ENCODE data around the gene CSPG4.
"Not testable (repeated sequence)": the region's sequence is repeated elsewhere in the genome, so short reads cannot be mapped to it uniquely, and the experiment has no call there.

Gene CSPG4

GRCh38 chr15:75736256-75736655 lies 23.6 kb upstream of the CSPG4 start:
- TF ChIP-seq, protein P1, sequence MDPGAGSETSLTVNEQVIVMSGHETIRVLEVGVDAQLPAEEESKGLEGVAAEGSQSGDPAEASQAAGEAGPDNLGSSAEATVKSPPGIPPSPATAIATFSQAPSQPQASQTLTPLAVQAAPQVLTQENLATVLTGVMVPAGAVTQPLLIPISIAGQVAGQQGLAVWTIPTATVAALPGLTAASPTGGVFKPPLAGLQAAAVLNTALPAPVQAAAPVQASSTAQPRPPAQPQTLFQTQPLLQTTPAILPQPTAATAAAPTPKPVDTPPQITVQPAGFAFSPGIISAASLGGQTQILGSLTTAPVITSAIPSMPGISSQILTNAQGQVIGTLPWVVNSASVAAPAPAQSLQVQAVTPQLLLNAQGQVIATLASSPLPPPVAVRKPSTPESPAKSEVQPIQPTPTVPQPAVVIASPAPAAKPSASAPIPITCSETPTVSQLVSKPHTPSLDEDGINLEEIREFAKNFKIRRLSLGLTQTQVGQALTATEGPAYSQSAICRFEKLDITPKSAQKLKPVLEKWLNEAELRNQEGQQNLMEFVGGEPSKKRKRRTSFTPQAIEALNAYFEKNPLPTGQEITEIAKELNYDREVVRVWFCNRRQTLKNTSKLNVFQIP (CRISPR knock-in tag; IDR thresholded peaks at IDR 0.05; ENCODE audit: borderline replicate concordance, low read depth) = no peak
- TF ChIP-seq OSR1 (CRISPR knock-in tag; IDR thresholded peaks at IDR 0.05) (no peak), CSRNP3 (CRISPR knock-in tag; IDR thresholded peaks at IDR 0.05) (no peak), ZNF565 (CRISPR knock-in tag; conservative IDR thresholded peaks at IDR 0.05; ENCODE audit: low read depth) (no peak)
- TF ChIP-seq, protein P2, sequence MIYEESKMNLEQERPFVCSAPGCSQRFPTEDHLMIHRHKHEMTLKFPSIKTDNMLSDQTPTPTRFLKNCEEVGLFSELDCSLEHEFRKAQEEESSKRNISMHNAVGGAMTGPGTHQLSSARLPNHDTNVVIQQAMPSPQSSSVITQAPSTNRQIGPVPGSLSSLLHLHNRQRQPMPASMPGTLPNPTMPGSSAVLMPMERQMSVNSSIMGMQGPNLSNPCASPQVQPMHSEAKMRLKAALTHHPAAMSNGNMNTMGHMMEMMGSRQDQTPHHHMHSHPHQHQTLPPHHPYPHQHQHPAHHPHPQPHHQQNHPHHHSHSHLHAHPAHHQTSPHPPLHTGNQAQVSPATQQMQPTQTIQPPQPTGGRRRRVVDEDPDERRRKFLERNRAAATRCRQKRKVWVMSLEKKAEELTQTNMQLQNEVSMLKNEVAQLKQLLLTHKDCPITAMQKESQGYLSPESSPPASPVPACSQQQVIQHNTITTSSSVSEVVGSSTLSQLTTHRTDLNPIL (CRISPR knock-in tag; IDR thresholded peaks at IDR 0.05; ENCODE audit: low read depth) = no peak
- TF ChIP-seq, protein P3, sequence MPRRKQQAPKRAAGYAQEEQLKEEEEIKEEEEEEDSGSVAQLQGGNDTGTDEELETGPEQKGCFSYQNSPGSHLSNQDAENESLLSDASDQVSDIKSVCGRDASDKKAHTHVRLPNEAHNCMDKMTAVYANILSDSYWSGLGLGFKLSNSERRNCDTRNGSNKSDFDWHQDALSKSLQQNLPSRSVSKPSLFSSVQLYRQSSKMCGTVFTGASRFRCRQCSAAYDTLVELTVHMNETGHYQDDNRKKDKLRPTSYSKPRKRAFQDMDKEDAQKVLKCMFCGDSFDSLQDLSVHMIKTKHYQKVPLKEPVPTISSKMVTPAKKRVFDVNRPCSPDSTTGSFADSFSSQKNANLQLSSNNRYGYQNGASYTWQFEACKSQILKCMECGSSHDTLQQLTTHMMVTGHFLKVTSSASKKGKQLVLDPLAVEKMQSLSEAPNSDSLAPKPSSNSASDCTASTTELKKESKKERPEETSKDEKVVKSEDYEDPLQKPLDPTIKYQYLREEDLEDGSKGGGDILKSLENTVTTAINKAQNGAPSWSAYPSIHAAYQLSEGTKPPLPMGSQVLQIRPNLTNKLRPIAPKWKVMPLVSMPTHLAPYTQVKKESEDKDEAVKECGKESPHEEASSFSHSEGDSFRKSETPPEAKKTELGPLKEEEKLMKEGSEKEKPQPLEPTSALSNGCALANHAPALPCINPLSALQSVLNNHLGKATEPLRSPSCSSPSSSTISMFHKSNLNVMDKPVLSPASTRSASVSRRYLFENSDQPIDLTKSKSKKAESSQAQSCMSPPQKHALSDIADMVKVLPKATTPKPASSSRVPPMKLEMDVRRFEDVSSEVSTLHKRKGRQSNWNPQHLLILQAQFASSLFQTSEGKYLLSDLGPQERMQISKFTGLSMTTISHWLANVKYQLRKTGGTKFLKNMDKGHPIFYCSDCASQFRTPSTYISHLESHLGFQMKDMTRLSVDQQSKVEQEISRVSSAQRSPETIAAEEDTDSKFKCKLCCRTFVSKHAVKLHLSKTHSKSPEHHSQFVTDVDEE (CRISPR knock-in tag; IDR thresholded peaks at IDR 0.05) = no peak
- ATAC-seq = no peak

DNA sequence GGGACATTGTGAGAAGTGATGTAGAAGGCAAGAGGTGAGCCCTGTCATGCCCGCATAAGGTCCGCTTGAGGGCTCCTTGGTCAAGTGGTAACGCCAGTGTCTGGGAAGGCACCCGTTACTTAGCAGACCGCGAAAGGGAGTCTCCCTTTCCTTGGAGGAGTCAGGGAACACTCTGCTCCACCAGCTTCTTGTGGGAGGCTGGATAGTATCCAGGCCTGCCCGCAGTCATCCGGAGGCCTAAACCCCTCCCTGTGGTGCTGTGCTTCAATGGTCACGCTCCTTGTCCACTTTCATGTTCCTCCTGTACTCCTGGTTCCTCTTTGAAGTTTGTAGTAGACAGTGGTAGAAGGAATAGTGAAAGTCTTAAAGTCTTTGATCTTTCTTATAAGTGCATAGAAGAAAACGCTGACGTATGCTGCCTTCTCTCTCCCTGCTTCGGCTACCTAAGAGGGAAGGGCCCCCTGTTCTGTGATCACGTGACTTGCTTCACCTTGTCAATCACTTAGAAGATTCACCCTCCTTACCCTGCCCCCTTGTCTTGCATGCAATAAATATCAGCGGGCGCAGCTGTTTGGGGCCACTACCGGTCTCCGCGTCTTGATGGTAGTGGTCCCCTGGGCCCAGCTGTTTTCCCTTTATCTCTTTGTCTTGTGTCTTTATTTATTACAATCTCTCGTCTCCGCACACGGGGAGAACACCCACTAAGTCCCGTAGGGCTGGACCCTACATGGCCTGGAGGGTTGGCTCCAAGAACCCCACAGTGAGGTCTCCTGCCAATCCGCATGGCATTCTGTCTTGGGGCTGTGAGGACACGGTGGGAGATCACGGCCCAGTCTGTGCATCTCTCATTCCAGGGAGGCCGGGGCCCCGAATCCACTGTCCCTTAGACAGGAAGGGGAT lies 22.5 kb upstream of the CSPG4 start:
- ATAC-seq = not testable (repeated sequence)

DNA sequence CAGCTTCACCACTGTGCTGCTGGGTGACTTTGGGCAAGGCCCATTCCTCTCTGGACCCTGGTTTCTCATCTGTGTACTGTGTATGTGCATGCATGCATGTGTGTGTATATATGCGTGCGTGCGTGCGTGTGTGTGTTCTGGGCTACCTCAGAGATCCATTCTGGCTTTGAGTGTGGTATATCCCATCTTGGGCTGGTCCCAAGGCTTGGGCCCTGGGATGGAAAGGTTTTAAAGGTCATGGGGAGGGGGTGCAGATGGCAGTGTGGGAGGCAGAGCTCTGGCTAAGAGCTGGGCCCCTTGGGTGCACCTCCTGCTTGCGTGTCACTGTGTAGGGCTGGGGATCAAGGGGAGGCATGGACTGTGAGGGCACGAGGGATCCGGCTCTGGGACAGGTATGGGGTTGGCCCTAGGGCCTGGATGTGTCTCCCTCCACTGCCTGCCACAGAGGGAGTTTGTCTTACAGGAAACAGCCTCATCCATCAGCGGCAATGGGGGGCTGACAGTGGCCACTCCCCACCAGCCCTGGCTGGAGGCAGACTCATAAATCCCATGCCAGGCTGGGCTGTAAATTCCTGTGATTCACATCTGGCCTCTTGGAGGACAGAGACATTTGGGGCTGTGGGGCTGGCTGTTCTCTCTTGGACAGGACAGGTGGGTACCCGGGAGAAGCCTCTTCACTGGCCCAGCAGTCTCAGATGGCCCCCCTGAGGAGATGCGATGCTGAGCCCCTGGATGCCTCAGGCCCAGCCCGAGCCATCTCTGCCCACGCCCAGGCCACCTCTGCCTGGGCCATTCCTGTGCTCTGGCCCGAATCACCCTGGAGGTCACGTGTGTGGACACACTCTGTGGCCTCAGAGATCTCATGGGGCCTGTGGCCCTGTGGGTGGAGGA lies 21.4 kb upstream of the CSPG4 start:
- ATAC-seq = no peak
- TF ChIP-seq ZFP3 (CRISPR knock-in tag; IDR thresholded peaks at IDR 0.05) (no peak), ZNF70 (CRISPR knock-in tag; IDR thresholded peaks at IDR 0.05) (no peak), GLIS3 (CRISPR knock-in tag; IDR thresholded peaks at IDR 0.05) (no peak), PPARA (CRISPR knock-in tag; IDR thresholded peaks at IDR 0.05; ENCODE audit: borderline replicate concordance) (no peak), TOX (CRISPR knock-in tag; IDR thresholded peaks at IDR 0.05; ENCODE audit: borderline replicate concordance) (no peak), ZNF8 (CRISPR knock-in tag; IDR thresholded peaks at IDR 0.05) (no peak)
- TF ChIP-seq, protein P3 (CRISPR knock-in tag; IDR thresholded peaks at IDR 0.05) = no peak

GRCh38 chr15:75732809-75733451 lies 20.3 kb upstream of the CSPG4 start:
- TF ChIP-seq BACH2 (CRISPR knock-in tag; IDR thresholded peaks at IDR 0.05; ENCODE audit: borderline replicate concordance) (no peak), ZFP3 (CRISPR knock-in tag; IDR thresholded peaks at IDR 0.05) (no peak), CSDC2 (CRISPR knock-in tag; IDR thresholded peaks at IDR 0.05) (no peak), RARB (CRISPR knock-in tag; IDR thresholded peaks at IDR 0.05) (no peak)
- TF ChIP-seq, protein P1 (CRISPR knock-in tag; IDR thresholded peaks at IDR 0.05; ENCODE audit: borderline replicate concordance, low read depth) = no peak
- ATAC-seq = peak; percentile 85
